DOHH2 (cell line): ENCODE results near the gene KCNN1.
"Not testable (repeated sequence)": the region's sequence is repeated elsewhere in the genome, so short reads cannot be mapped to it uniquely, and the experiment has no call there.

Experiments
- CTCF ChIP-seq: fragments of 200-600 bp; sonication (generic); IDR thresholded peaks from one replicate; pipeline ENCODE4 v1.5.1; 2014; ENCODE audit warnings: antibody characterized with exemption, mild to moderate bottlenecking, low read depth, low read length; ENCODE audit not compliant: poor library complexity, severe bottlenecking
- EZH2phosphoT487 ChIP-seq: fragments of 200-600 bp; sonication (generic); IDR thresholded peaks from 2 replicates; pipeline ENCODE4 v1.6.1; 2017; ENCODE audit warnings: borderline replicate concordance, mild to moderate bottlenecking, antibody characterized with exemption, low read length, moderate library complexity, mixed read lengths

DNA sequence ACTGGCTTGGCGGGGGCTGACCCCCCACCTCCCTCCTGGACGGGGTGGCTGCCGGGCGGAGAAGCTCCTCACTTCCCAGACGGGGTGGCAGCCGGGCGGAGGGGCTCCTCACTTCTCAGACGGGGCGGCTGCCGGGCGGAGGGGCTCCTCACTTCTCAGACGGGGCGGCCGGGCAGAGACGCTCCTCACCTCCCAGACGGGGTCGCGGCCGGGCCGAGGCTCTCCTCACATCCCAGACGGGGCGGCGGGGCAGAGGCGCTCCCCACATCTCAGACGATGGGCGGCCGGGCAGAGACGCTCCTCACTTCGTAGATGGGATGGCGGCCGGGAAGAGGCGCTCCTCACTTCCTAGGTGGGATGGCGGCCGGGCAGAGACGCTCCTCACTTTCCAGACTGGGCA is 38.8 kb downstream of the KCNN1 start:
- not testable (repeated sequence) for TF ChIP-seq CTCF, EZH2phosphoT487
